ENCODE data around the gene TAP1.
"Not testable (repeated sequence)": the region's sequence is repeated elsewhere in the genome, so short reads cannot be mapped to it uniquely, and the experiment has no call there.

DNA sequence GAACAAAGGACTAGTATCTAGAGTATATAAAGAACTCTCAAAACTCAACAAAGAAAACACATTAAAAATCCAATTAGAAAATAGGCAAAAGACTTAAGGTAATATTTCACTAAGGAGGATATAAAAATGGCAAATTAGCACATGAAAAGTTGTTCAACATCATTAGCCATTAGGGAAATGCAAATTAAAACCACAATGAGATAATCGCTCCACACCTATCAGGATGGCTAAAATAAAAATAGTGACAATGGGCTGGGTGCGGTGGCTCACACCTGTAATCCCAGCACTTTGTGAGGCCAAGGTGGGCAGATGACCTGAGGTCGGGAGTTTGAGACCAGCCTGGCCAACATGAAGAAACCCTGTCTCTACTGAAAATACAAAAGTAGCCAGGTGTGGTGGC lies 27.5 kb upstream of the TAP1 start:
- TF ChIP-seq YY1 (IDR thresholded peaks at IDR 0.05; ENCODE audit: insufficient read depth, insufficient read length); ZNF274 (IDR thresholded peaks at IDR 0.05; ENCODE audit: low read depth, low read length): not testable (repeated sequence)
